Suprapubic skin (tissue), 3 donors: Measurements from ENCODE around the gene PIK3CB.

Source experiments
- POLR2A ChIP-seq, 2 donors: fragments of 450-650 bp; IDR thresholded peaks; one replicate each; pipeline ENCODE4 v1.6.1; 2017; ENCODE audit warnings: antibody characterized with exemption in 2 of 2, mild to moderate bottlenecking in 2 of 2, moderate library complexity in 2 of 2
- TF ChIP-seq, protein P1 (sequence below), 2 donors: fragments of 200-600 bp in 1 of 2; fragments of 450-650 bp in 1 of 2; sonication (generic) in 1 of 2; IDR thresholded peaks; one replicate each; pipeline ENCODE4 v1.5.1; 2016 to 2019; ENCODE audit warnings: antibody characterized with exemption in 2 of 2, mild to moderate bottlenecking in 1 of 2, moderate library complexity in 1 of 2

DNA sequence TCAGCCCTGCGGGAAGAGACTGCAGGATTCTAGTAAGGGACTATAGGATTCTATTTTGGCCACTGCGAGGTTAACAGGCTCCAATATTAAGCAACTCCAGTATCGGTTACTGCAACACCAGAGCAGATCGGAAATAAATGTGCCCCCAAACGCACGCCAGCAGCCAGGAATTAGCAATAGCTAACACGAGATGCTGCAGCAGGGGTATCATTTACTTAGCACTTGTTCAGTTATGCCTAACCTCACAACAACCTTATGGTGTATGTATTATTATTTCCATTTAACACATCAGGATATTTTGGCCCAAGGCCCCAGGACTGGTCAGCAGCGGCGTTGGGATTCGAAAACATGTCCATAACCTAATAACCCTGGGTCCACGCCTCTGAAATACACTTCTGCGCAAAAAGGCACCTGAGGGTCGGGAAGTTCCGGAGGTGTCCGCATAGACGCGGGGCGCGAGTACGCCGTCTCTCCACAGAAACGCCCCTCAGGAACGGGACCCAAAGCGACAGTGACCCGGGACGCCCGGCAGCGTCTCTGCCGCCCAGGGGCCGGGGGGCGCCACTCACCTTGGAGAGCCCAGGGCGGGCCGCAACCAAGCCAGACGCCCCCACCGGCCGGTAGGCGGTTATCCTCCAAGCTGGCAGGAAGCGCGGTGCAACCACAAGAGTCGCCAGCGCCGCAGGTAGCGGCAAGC is 681 bp downstream of the PIK3CB start:
- TF ChIP-seq, protein P1, sequence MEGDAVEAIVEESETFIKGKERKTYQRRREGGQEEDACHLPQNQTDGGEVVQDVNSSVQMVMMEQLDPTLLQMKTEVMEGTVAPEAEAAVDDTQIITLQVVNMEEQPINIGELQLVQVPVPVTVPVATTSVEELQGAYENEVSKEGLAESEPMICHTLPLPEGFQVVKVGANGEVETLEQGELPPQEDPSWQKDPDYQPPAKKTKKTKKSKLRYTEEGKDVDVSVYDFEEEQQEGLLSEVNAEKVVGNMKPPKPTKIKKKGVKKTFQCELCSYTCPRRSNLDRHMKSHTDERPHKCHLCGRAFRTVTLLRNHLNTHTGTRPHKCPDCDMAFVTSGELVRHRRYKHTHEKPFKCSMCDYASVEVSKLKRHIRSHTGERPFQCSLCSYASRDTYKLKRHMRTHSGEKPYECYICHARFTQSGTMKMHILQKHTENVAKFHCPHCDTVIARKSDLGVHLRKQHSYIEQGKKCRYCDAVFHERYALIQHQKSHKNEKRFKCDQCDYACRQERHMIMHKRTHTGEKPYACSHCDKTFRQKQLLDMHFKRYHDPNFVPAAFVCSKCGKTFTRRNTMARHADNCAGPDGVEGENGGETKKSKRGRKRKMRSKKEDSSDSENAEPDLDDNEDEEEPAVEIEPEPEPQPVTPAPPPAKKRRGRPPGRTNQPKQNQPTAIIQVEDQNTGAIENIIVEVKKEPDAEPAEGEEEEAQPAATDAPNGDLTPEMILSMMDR (IDR thresholded peaks at IDR 0.05) = peak in 1 of 2 donors; percentile 31
- TF ChIP-seq POLR2A (IDR thresholded peaks at IDR 0.05) = no peak
